ENCODE data around the gene BTBD7.
"Not testable (repeated sequence)": the region's sequence is repeated elsewhere in the genome, so short reads cannot be mapped to it uniquely, and the experiment has no call there.

The BTBD7 gene

GRCh38 chr14:93332853-93333630 lies at the start of gene BTBD7:
Gene BTBD7, minus strand, starts transcription at chr14:93333036. Its CDS starts 36,985 bp downstream, at chr14:93296051.
- DNase-seq (ENCODE audit: low read depth): peak; percentile 92

GRCh38 chr14:93381644-93382043 lies 48.8 kb upstream of the BTBD7 start:
- DNase-seq (ENCODE audit: low read depth): no peak

GRCh38 chr14:93379831-93380230 lies 47.0 kb upstream of the BTBD7 start:
- no peak for DNase-seq (ENCODE audit: low read depth)

GRCh38 chr14:93375673-93376156 lies 42.9 kb upstream of the BTBD7 start:
- no peak for DNase-seq (ENCODE audit: low read depth)

GRCh38 chr14:93369713-93370266 lies 37.0 kb upstream of the BTBD7 start:
- no peak for DNase-seq (ENCODE audit: low read depth)

- DNase-seq (ENCODE audit: low read depth): no peak
Measured at GRCh38 chr14:93368996-93369712, 36.3 kb upstream of the BTBD7 start.

GRCh38 chr14:93354873-93355272 lies 22.0 kb upstream of the BTBD7 start:
- DNase-seq (ENCODE audit: low read depth): not testable (repeated sequence)

GRCh38 chr14:93348292-93348691 lies 15.5 kb upstream of the BTBD7 start:
- DNase-seq (ENCODE audit: low read depth): no peak

GRCh38 chr14:93347850-93348249 lies 15.0 kb upstream of the BTBD7 start:
- DNase-seq (ENCODE audit: low read depth): no peak

GRCh38 chr14:93346926-93347721 lies 14.3 kb upstream of the BTBD7 start, which contains the start of gene COX8C:
Gene COX8C, plus strand, starts transcription at chr14:93347182. Its CDS starts 87 bp downstream, at chr14:93347269.
- no peak for DNase-seq (ENCODE audit: low read depth)

- no peak for DNase-seq (ENCODE audit: low read depth)
Measured at GRCh38 chr14:93343797-93344196, 11.0 kb upstream of the BTBD7 start.

- no peak for DNase-seq (ENCODE audit: low read depth)
Measured at GRCh38 chr14:93343266-93343665, 10.4 kb upstream of the BTBD7 start.

GRCh38 chr14:93337884-93338283 lies 5.0 kb upstream of the BTBD7 start:
- DNase-seq (ENCODE audit: low read depth): no peak

- no peak for DNase-seq (ENCODE audit: low read depth)
Measured at GRCh38 chr14:93337143-93337753, 4.4 kb upstream of the BTBD7 start.

GRCh38 chr14:93333631-93334103 lies 831 bp upstream of the BTBD7 start:
- DNase-seq (ENCODE audit: low read depth): no peak

GRCh38 chr14:93332397-93332852 lies 411 bp downstream of the BTBD7 start:
- DNase-seq (ENCODE audit: low read depth): no peak

- DNase-seq (ENCODE audit: low read depth): no peak
Measured at GRCh38 chr14:93331728-93332396, 974 bp downstream of the BTBD7 start.

GRCh38 chr14:93331002-93331727 lies 1.7 kb downstream of the BTBD7 start:
- DNase-seq (ENCODE audit: low read depth): no peak

GRCh38 chr14:93330609-93331000 lies 2.2 kb downstream of the BTBD7 start:
- DNase-seq (ENCODE audit: low read depth): no peak
